ENCODE results near the gene SOST. TPM values are rescaled to one million over a fixed set of nuclear protein-coding genes. Genes with fewer than 3 reads are reported as not detected.

The SOST gene
- total RNA-seq (not detected), polyA plus RNA-seq (not detected)

GRCh38 chr17:43758497-43759174, at the start of gene SOST:
Gene SOST (minus strand): TSS chr17:43758791. CDS start chr17:43758741, 50 bp downstream.
- H3K4me1 ChIP-seq: no peaks in the 10 kb centered on the region
- no peak for DNase-seq
- no peak for TF ChIP-seq CTCF (IDR thresholded peaks at IDR 0.05)

GRCh38 chr17:43808076-43808475, 49.5 kb upstream of the SOST start:
- ATAC-seq (no peak), FAIRE-seq (no peak), DNase-seq (no peak)
- no peaks in the 10 kb centered on the region for H3K4me1 ChIP-seq
- peaks cover 0 to 8% (median 0%) of the 10 kb centered on the region in 3 donors for H3K36me3 ChIP-seq
- H3K9me3 ChIP-seq: no peaks in the 10 kb centered on the region
- H3K4me3 ChIP-seq: no peak overlapping the region
- no peak overlapping the region for H3K27ac ChIP-seq
- intact Hi-C loops (cut with DNase I): no loop called here
- no peak for TF ChIP-seq CTCF (IDR thresholded peaks at IDR 0.05)
- H3K27me3 ChIP-seq: no peaks in the 10 kb centered on the region
- WGBS, 2 donors: 84 to 94% methylated on average over 4 of the region's 4 CpGs

More at GRCh38 chr17:43758497-43759174, at the start of gene SOST:
- ATAC-seq (no peak), FAIRE-seq (no peak)
- 63 to 76% methylated on average over 24 of the region's 24 CpGs for WGBS, 2 donors
- Histone ChIP-seq H3K27me3 (peaks cover 0 to 7% (median 0%) of the 10 kb centered on the region in 4 donors), H3K9me3 (no peaks in the 10 kb centered on the region), H3K4me3 (no peak within 1 kb of the TSS), H3K27ac (no peak within 1 kb of the TSS), H3K36me3 (no peaks in the 10 kb centered on the region)
- intact Hi-C loops (cut with DNase I): loop anchor here (2.0 to 10.0 kb wide), 3 partner anchors 61 to 194 kb away; no protein-coding TSS in a partner anchor

GRCh38 chr17:43805117-43805516, 46.5 kb upstream of the SOST start:
- no peak for DNase-seq
- H3K9me3 ChIP-seq: no peaks in the 10 kb centered on the region
- no peak for TF ChIP-seq CTCF (IDR thresholded peaks at IDR 0.05)
- no peak for ATAC-seq
- no peak overlapping the region for H3K27ac ChIP-seq
- no peaks in the 10 kb centered on the region for H3K4me1 ChIP-seq
- H3K27me3 ChIP-seq: no peaks in the 10 kb centered on the region
- H3K36me3 ChIP-seq: peaks cover 0 to 8% (median 0%) of the 10 kb centered on the region in 3 donors
- no peak overlapping the region for H3K4me3 ChIP-seq
- intact Hi-C loops (cut with DNase I): no loop called here
- no peak for FAIRE-seq

GRCh38 chr17:43803758-43804157, 45.2 kb upstream of the SOST start:
- intact Hi-C loops (cut with DNase I): no loop called here
- Histone ChIP-seq H3K9me3 (no peaks in the 10 kb centered on the region), H3K36me3 (peaks cover 0 to 2% (median 0%) of the 10 kb centered on the region in 3 donors), H3K4me1 (no peaks in the 10 kb centered on the region), H3K27me3 (no peaks in the 10 kb centered on the region), H3K4me3 (no peak overlapping the region), H3K27ac (no peak overlapping the region)
- FAIRE-seq (no peak), DNase-seq (no peak), ATAC-seq (no peak)
- 67 to 82% methylated on average over 4 of the region's 4 CpGs for WGBS, 2 donors
- TF ChIP-seq CTCF (IDR thresholded peaks at IDR 0.05): no peak

GRCh38 chr17:43801844-43802243, 43.3 kb upstream of the SOST start:
- 80 to 86% methylated on average over 3 of the region's 3 CpGs for WGBS, 2 donors
- ATAC-seq: no peak
- no peak overlapping the region for H3K27ac ChIP-seq
- H3K36me3 ChIP-seq: no peaks in the 10 kb centered on the region
- no peak for DNase-seq
- no peaks in the 10 kb centered on the region for H3K9me3 ChIP-seq
- no peak for FAIRE-seq
- no peak overlapping the region for H3K4me3 ChIP-seq
- intact Hi-C loops (cut with DNase I): no loop called here
- H3K4me1 ChIP-seq: no peaks in the 10 kb centered on the region
- TF ChIP-seq CTCF (IDR thresholded peaks at IDR 0.05): no peak
- no peaks in the 10 kb centered on the region for H3K27me3 ChIP-seq
